OCI-LY7 (cell line): ENCODE results near the gene CACNA2D1. TPM values are rescaled to one million over a fixed set of nuclear protein-coding genes. Genes with fewer than 3 reads are reported as not detected.

ENCODE experiments used
- BruUV-seq: library from RNA; stranded (reverse); fragments of 400-500 nt; replicated peaks from 2 replicates; lab custom pipeline; 2021; lab: Mats Ljungman, UMichigan
- CTCF ChIA-PET: fragments of 300-600 bp; sonication (Branson Sonifier 250); formaldehyde crosslinking; loops from one replicate; lab custom pipeline; 2022; ENCODE audit warnings: antibody characterized with exemption; ENCODE audit not compliant: unreplicated experiment; lab: Charles Lee
- POLR2A ChIA-PET: fragments of 300-600 bp; sonication (Branson Sonifier 250); formaldehyde crosslinking; loops from one replicate; lab custom pipeline; 2022; ENCODE audit warnings: antibody characterized with exemption; lab: Charles Lee
- DNase-seq: peaks from one replicate; pipeline ENCODE4 v3.0.0-alpha.2; 2015; ENCODE audit warnings: low spot score
- H2AFZ ChIP-seq: fragments of 200-600 bp; sonication (generic), shearing (Covaris generic); 2 replicates; pipeline ENCODE4 v1.6.1; 2014; ENCODE audit warnings: mild to moderate bottlenecking, antibody characterized with exemption, low read length, moderate library complexity
- H3K27ac ChIP-seq: fragments of 200-600 bp; sonication (generic); 2 replicates; pipeline ENCODE4 v1.5.1; 2014; ENCODE audit warnings: mixed run types, low read depth, mild to moderate bottlenecking, moderate library complexity, low read length, inconsistent platforms; ENCODE audit not compliant: poor library complexity, severe bottlenecking
- H3K36me3 ChIP-seq: fragments of 200-600 bp; sonication (generic); 2 replicates; pipeline ENCODE4 v1.6.1; 2014; ENCODE audit warnings: mild to moderate bottlenecking, antibody characterized with exemption, low read length, moderate library complexity, mixed read lengths; ENCODE audit not compliant: insufficient read depth
- H3K4me1 ChIP-seq: fragments of 200-600 bp; sonication (generic); 2 replicates; pipeline ENCODE4 v1.5.1; 2014; ENCODE audit warnings: mild to moderate bottlenecking, low read length; ENCODE audit not compliant: insufficient read depth, poor library complexity, severe bottlenecking
- H3K4me2 ChIP-seq: fragments of 200-600 bp; sonication (generic); 2 replicates; pipeline ENCODE4 v1.6.1; 2014; ENCODE audit warnings: mild to moderate bottlenecking, low read length
- H3K4me3 ChIP-seq: fragments of 200-600 bp; sonication (generic); 2 replicates; pipeline ENCODE4 v1.5.1; 2014; ENCODE audit warnings: mild to moderate bottlenecking, low read depth, low read length; ENCODE audit not compliant: poor library complexity, severe bottlenecking
- H3K79me2 ChIP-seq: fragments of 200-600 bp; sonication (generic); 2 replicates; pipeline ENCODE4 v1.6.1; 2016; ENCODE audit warnings: low read depth, mild to moderate bottlenecking, low read length, moderate library complexity, mixed read lengths; ENCODE audit not compliant: insufficient read depth
- H3K9me2 ChIP-seq: fragments of 200-600 bp; sonication (generic); 2 replicates; pipeline ENCODE4 v1.6.1; 2016; ENCODE audit warnings: mild to moderate bottlenecking, low read length, mixed read lengths; ENCODE audit not compliant: insufficient read depth
- H3K9me3 ChIP-seq: fragments of 200-600 bp; sonication (generic); 2 replicates; pipeline ENCODE4 v1.6.1; 2014; ENCODE audit warnings: mild to moderate bottlenecking, mixed run types, low read length, mixed read lengths
- H4K20me1 ChIP-seq: fragments of 200-600 bp; sonication (generic); 2 replicates; pipeline ENCODE4 v1.6.1; 2014; ENCODE audit warnings: mild to moderate bottlenecking, antibody characterized with exemption, low read length, moderate library complexity, mixed read lengths; ENCODE audit not compliant: insufficient read depth
- CTCF ChIP-seq: fragments of 200-600 bp; sonication (generic); conservative IDR thresholded peaks from 2 replicates; pipeline ENCODE4 v1.5.1; 2014; ENCODE audit warnings: mild to moderate bottlenecking, antibody characterized with exemption, low read length, moderate library complexity, mixed read lengths
- EZH2phosphoT487 ChIP-seq: fragments of 200-600 bp; sonication (generic); IDR thresholded peaks from 2 replicates; pipeline ENCODE4 v1.6.1; 2018; ENCODE audit warnings: low read depth, borderline replicate concordance, mild to moderate bottlenecking, mixed run types, antibody characterized with exemption, low read length, moderate library complexity, mixed read lengths
- intact Hi-C: fragments of 100-400 bp; cut with micrococcal nuclease; formaldehyde crosslinking; loops from one replicate; pipeline ENCODE4 v1.10.0; 2022; ENCODE audit not compliant: unreplicated experiment
- total RNA-seq, 2 experiments: library from RNA; depleted of rRNA in 1 of 2; stranded (reverse); fragments of >200 nt in 1 of 2; shearing (Covaris generic) in 1 of 2; gene quantifications; 2 replicates each; pipeline ENCODE4 v1.2.3, GENCODE V29; 2014 to 2022

Gene CACNA2D1
- total RNA-seq, 2 experiments from 2014 or later = not detected

GRCh38 chr7:82156893-82157292 lies 286.7 kb downstream of the CACNA2D1 start:
- DNase-seq = no peak
- Histone ChIP-seq H3K9me2 (no peaks in the 10 kb centered on the region), H3K27ac (no peak overlapping the region), H3K4me1 (no peaks in the 10 kb centered on the region), H3K4me2 (no peak overlapping the region), H3K79me2 (no peaks in the 10 kb centered on the region), H2AFZ (no peak overlapping the region), H4K20me1 (no peaks in the 10 kb centered on the region), H3K4me3 (no peak overlapping the region), H3K9me3 (no peaks in the 10 kb centered on the region), H3K36me3 (no peaks in the 10 kb centered on the region)
- BruUV-seq = no TSS peak
- intact Hi-C loops = no loop called here
- TF ChIP-seq CTCF (no peak), EZH2phosphoT487 (no peak)
- ChIA-PET CTCF (no interaction called here), POLR2A (interaction anchor here (0.9 kb wide), 1 partner anchor 21 kb away, joined by 4 read pairs; no protein-coding TSS in a partner anchor)

GRCh38 chr7:82156168-82156567 lies 287.4 kb downstream of the CACNA2D1 start:
- no peaks in the 10 kb centered on the region for H3K79me2 ChIP-seq
- H3K9me2 ChIP-seq = no peaks in the 10 kb centered on the region
- no peak for DNase-seq
- H3K9me3 ChIP-seq = no peaks in the 10 kb centered on the region
- H3K36me3 ChIP-seq = no peaks in the 10 kb centered on the region
- BruUV-seq = no TSS peak
- no peak overlapping the region for H2AFZ ChIP-seq
- intact Hi-C loops = no loop called here
- H3K4me3 ChIP-seq = no peak overlapping the region
- TF ChIP-seq CTCF (no peak), EZH2phosphoT487 (no peak)
- no peaks in the 10 kb centered on the region for H3K4me1 ChIP-seq
- H3K27ac ChIP-seq = no peak overlapping the region
- no peak overlapping the region for H3K4me2 ChIP-seq
- ChIA-PET POLR2A (no interaction called here), CTCF (no interaction called here)
- no peaks in the 10 kb centered on the region for H4K20me1 ChIP-seq

GRCh38 chr7:82154728-82155127 lies 288.8 kb downstream of the CACNA2D1 start:
- H3K27ac ChIP-seq = no peak overlapping the region
- no peak overlapping the region for H3K4me3 ChIP-seq
- CTCF ChIA-PET = no interaction called here
- H3K9me3 ChIP-seq = no peaks in the 10 kb centered on the region
- intact Hi-C loops = no loop called here
- H3K4me2 ChIP-seq = no peak overlapping the region
- no peaks in the 10 kb centered on the region for H4K20me1 ChIP-seq
- POLR2A ChIA-PET = no interaction called here
- H3K36me3 ChIP-seq = no peaks in the 10 kb centered on the region
- no peaks in the 10 kb centered on the region for H3K9me2 ChIP-seq
- H2AFZ ChIP-seq = no peak overlapping the region
- no peaks in the 10 kb centered on the region for H3K79me2 ChIP-seq
- no TSS peak for BruUV-seq
- TF ChIP-seq EZH2phosphoT487 = no peak
- TF ChIP-seq CTCF = no peak
- no peaks in the 10 kb centered on the region for H3K4me1 ChIP-seq
- no peak for DNase-seq
